Subcutaneous adipose tissue (tissue), 4 donors: ENCODE data around the gene EXOC4. TPM values are rescaled to one million over a fixed set of nuclear protein-coding genes. Genes with fewer than 3 reads are reported as not detected.

Experiments
- total RNA-seq, 4 donors: library from RNA; depleted of rRNA; stranded (reverse); fragments of >200 nt; gene quantifications; one replicate each; pipeline ENCODE4 v1.1.0, GENCODE V29; 2016
- TF ChIP-seq, protein P1 (sequence below): fragments of 450-650 bp; IDR thresholded peaks from one replicate; pipeline ENCODE4 v1.5.1; 2016; ENCODE audit warnings: low read depth, mild to moderate bottlenecking, control low read depth, antibody characterized with exemption, moderate library complexity

The EXOC4 gene
- total RNA-seq, 4 donors from 2014 or later, result 62.9 to 84.3 (median 77.3) TPM

DNA sequence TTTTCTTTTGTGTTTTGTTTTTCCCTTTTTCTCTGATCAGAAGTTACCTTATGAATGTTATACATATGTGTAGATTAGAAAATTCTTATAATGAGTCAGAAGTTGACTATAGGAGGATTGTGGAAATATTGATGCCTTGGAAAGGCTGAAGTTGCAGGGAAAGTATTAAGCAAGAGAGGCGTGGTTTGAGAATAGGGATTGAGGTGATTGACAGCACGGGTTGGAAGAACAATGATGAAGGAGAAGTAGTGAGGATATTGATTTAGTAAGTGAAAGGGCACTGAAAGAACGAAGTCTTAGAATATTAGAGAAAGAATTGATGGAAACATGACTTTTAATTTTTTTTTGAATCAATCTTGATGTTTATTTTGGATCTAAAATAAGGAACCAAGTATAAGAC, 176.0 kb downstream of the EXOC4 start:
- TF ChIP-seq, protein P1, sequence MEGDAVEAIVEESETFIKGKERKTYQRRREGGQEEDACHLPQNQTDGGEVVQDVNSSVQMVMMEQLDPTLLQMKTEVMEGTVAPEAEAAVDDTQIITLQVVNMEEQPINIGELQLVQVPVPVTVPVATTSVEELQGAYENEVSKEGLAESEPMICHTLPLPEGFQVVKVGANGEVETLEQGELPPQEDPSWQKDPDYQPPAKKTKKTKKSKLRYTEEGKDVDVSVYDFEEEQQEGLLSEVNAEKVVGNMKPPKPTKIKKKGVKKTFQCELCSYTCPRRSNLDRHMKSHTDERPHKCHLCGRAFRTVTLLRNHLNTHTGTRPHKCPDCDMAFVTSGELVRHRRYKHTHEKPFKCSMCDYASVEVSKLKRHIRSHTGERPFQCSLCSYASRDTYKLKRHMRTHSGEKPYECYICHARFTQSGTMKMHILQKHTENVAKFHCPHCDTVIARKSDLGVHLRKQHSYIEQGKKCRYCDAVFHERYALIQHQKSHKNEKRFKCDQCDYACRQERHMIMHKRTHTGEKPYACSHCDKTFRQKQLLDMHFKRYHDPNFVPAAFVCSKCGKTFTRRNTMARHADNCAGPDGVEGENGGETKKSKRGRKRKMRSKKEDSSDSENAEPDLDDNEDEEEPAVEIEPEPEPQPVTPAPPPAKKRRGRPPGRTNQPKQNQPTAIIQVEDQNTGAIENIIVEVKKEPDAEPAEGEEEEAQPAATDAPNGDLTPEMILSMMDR, result no peak

DNA sequence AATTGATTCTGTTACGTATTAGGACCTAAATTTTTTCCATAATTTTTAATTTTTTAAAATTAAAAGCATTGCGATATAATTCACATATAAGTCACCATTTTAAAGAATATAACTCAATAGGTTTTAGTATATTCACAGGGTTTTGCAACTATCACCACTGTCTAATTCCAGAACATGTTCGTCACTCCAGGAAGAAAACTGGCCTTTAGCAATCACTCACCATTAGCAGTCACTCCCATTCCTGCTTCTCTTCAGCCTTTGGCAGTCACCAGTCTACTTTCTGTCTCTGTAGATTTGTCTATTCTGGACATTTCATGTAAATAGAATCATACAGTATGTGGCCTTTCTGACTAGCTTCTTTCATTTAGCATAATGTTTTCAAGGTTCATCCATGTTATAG, 176.5 kb downstream of the EXOC4 start:
- TF ChIP-seq, protein P1, result no peak

DNA sequence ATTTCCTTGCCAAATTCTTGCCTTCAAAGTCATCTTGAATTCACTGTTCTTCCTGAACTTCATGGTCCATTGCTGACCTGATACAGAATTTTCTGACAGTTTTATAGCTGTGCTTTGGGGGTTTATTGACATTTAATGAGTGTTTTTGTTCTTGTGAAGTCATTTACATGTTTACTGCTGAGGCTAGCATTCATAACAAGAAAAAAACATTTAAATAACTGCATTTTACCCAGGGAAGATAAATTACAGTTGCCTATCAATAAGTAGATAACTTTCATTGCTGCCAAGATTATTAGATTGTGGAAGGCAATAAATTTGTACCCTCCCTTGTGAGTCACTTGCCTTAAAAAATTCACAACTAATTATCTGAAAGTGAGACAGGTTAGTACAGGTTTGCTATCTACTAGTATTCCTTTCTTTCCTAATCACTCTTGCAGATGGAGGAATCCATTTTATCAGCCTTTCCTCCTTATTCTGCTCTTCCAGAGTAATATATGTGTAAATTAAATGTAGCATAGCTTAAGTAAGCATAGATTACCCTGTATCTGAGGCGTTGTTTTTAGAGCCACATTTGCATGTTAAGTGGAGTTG, 178.4 kb downstream of the EXOC4 start:
- TF ChIP-seq, protein P1, result no peak

DNA sequence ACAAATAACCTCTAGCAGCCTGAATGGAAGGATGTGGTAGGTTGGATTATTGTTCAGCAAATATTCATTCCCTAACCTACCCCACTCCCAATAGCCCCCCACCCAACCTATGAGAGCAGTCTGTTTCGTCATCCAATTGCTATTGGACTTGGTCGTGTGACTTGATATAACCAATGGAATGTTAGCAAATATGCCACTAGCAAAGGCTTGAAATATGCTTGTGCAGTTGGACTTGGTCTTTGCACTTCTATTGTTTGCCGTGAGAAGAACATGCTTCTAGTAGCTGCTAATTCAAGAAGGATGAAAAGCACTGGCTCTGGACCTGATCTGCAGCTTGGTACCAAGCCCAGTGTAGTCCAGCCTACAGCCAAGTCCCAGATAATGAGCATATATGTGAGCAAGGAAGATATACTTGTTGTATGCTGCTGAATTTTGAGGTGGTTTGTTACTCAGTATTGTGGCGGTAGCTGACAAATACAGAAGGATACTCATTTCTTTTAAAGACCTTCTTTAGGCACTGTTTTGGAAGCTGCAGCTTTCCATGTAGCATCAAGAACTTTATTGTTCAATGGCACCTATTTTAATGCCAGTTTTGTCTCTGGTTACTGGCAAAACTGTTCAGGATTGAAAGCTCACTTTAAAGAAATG, 180.4 kb downstream of the EXOC4 start:
- TF ChIP-seq, protein P1, result no peak

DNA sequence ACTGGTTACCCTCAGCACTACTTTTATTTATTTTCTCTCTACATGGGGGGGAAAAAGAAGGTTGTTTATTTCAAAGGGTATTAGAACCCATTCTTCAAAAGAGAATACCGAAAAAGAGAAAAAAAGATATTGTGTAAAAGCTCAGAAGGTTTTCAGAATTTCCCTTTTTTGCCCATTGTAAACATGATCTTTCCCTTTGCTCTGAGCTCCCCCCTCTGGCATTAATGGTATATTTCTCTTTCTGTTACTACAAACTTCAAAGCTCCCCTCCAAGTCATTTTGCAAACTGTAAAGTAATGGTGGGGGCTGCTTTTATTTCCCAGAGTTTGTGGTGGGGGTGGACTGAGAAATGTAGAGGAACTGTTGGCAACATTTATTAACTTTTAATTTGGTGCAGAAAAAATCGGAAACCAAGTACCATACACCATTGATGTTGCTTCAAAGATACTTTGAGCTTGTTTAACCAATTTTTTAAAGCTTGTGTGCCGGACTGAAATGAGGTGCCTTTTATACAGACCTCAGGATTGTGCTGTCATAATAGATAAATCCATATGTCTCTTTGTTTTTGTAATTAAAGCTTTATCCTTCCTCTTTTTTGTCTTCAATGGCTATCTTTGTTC, 181.5 kb downstream of the EXOC4 start:
- TF ChIP-seq, protein P1, result no peak

DNA sequence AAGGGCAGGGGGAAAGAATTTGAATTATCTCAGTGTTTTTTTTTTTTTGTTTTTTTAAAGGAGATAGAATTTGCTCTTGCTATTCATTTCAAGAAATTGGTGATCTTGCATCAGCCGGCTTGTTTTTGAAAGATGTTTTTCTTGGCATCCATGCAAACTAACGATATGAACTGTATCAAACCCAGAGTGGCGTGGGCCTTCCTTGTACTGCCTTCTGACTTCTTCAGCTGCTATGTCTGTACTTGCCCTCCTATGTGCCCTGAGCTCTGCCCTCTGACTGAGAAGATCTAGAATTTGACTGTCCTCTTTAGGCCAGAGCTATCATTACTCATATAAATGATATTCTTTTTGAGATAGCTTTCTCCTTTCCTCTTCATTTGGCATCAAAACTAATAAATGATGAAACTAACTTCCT, 183.1 kb downstream of the EXOC4 start:
- TF ChIP-seq, protein P1, result no peak

DNA sequence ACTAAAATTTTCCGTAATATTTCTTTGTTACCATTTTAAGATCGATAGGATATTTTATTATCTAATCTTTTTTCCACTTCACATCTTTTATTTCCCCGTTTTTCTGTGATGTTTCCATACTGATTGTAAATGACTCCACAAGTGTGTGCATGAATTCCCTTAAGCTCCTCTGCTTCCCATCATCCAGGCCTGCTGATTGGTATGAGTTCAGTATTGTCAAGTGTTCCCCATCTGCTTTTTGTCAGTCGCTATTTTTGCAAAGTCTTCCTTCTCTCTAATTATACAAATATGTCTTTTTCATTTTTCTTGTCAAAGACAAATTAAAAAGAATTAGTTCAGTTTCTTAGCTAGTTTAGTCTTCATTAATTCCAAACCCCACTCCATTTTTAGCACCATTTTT, 184.7 kb downstream of the EXOC4 start:
- TF ChIP-seq, protein P1, result no peak
